Mesothelial cell of epicardium (in vitro differentiated cells): ENCODE measurements around the gene ABL2. TPM values are rescaled to one million over a fixed set of nuclear protein-coding genes. Genes with fewer than 3 reads are reported as not detected.
"Not testable (repeated sequence)": the region's sequence is repeated elsewhere in the genome, so short reads cannot be mapped to it uniquely, and the experiment has no call there.

Experiments used
- DNase-seq, 2 experiments: peaks; one replicate each; pipeline ENCODE4 v3.0.0; 2021; ENCODE audit warnings: low spot score in 2 of 2; ENCODE audit not compliant: unreplicated experiment in 2 of 2
- H3K27ac Mint-ChIP-seq: 2 replicates; pipeline ENCODE4 v1.8.0; 2021; ENCODE audit warnings: mixed read lengths
- H3K27me3 Mint-ChIP-seq: 2 replicates; pipeline ENCODE4 v1.8.0; 2021; ENCODE audit warnings: low read depth, mixed read lengths
- H3K36me3 Mint-ChIP-seq: 2 replicates; pipeline ENCODE4 v1.8.0; 2021; ENCODE audit warnings: mixed read lengths
- H3K4me1 Mint-ChIP-seq: 2 replicates; pipeline ENCODE4 v1.8.0; 2021; ENCODE audit warnings: mixed read lengths
- H3K4me3 Mint-ChIP-seq: 2 replicates; pipeline ENCODE4 v1.8.0; 2021; ENCODE audit warnings: mild to moderate bottlenecking, moderate library complexity, mixed read lengths
- H3K9me3 Mint-ChIP-seq: 2 replicates; pipeline ENCODE4 v1.8.0; 2021; ENCODE audit warnings: mixed read lengths
- total RNA-seq: library from RNA; stranded (reverse); gene quantifications from 3 replicates; pipeline ENCODE4 v1.2.1, GENCODE V29; 2021
- TF ChIP-seq, protein P1 (sequence below): fragments of 200-600 bp; sonication (generic); IDR thresholded peaks from one replicate; pipeline ENCODE4 v1.5.0; 2021; ENCODE audit warnings: antibody characterized with exemption; ENCODE audit not compliant: unreplicated experiment

The ABL2 gene
- total RNA-seq, 1 donor from 2014 or later = 23.7 TPM

DNA sequence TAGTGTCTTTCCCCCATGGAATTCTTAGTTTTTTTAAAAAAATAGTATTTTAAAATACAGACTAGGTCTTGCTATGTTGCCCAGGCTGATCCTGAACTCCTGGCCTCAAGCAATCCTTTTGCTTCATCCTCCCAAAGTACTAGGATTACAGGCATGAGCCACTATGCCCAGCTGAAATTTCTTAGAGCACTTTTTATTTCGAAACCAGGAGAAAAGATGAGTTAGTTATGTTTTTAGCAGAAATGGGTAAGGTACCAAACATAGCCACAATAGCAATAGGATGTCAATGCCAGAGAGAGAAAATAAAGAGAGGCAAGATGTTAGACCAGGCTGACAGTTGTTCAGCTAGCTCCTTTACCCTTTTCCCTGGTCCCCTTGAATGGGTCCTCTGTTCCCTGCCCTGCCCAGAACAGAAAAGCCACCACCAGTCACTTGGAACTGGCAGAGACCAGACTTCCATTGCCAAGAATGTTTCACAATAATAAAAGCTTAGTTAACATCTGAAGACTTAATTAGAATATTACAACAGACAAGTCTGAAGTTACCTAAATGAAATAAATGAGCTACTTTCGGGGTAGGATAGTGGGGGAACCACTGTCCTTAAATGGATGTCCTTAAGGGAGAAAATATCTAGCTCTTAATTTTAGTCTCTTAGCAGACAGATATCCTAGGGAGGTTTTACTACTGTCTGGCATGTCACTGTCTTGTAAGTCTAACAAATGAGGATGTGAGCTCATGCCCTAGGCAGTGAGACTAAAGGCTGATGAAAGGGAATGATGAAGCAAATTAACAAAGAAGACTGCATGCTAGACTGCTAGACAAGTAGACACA lies 54.3 kb downstream of the ABL2 start:
- DNase-seq = no peak
- no peak overlapping the region for H3K4me3 Mint-ChIP-seq
- peak overlapping the region; percentile 72 for H3K27ac Mint-ChIP-seq
- H3K9me3 Mint-ChIP-seq = no peaks in the 10 kb centered on the region
- no peaks in the 10 kb centered on the region for H3K36me3 Mint-ChIP-seq
- TF ChIP-seq, protein P1, sequence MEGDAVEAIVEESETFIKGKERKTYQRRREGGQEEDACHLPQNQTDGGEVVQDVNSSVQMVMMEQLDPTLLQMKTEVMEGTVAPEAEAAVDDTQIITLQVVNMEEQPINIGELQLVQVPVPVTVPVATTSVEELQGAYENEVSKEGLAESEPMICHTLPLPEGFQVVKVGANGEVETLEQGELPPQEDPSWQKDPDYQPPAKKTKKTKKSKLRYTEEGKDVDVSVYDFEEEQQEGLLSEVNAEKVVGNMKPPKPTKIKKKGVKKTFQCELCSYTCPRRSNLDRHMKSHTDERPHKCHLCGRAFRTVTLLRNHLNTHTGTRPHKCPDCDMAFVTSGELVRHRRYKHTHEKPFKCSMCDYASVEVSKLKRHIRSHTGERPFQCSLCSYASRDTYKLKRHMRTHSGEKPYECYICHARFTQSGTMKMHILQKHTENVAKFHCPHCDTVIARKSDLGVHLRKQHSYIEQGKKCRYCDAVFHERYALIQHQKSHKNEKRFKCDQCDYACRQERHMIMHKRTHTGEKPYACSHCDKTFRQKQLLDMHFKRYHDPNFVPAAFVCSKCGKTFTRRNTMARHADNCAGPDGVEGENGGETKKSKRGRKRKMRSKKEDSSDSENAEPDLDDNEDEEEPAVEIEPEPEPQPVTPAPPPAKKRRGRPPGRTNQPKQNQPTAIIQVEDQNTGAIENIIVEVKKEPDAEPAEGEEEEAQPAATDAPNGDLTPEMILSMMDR = no peak
- H3K4me1 Mint-ChIP-seq = peaks cover 6% of the 10 kb centered on the region
- H3K27me3 Mint-ChIP-seq = no peaks in the 10 kb centered on the region

DNA sequence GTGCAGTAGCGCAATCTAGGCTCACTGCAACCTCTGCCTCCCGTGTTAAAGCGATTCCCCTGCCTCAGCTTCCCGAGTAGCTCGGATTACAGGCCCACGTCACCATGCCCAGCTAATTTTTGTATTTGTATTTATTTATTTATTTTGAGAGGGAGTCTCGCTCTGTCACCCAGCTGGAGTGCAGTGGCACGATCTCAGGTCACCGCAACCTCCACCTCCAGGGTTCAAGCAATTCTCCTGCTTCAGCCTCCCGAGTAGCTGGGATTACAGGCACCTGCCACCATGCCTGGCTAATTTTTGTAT lies 59.1 kb downstream of the ABL2 start:
- H3K36me3 Mint-ChIP-seq, H3K4me3 Mint-ChIP-seq, H3K9me3 Mint-ChIP-seq, DNase-seq, H3K27ac Mint-ChIP-seq, H3K27me3 Mint-ChIP-seq: not testable (repeated sequence)
- H3K4me1 Mint-ChIP-seq = peaks cover 12% of the 10 kb centered on the region

DNA sequence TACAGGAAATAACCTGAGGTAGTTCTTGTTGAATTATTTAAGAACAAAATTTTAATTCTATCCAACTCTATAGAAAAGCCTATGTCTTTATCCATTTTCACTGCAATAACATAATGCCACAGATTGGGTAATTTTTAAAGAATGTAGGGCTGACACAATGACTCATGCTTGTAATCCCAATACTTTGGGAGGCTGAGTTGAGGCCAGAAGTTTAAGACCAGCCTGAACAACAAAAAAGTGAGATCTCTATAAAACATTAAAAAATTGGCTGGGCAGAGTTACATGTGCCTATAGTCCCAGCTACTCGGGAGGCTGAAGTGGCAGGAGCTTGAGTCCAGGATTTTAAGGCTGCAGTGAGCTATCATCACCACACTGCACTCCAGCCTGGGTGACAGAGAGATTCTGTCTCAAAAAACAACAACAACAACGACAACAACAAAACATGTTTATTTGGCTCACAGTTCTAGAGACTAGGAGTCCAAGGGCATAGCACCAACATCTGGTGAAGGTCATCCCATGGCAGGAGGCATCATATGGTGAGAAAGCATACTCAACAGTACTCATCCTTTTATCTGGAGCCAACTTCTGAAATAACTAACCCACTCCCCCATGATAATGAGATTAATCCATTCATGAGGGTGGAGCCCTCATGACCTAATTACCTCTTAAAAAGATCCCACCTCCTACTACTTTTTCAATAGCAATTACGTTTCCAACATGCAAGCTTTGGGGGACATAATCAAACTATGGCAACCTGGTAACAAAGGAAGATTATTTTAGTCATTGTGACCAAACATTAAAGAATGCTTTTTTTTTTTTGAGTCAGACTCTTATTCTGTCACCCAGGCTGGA lies 59.6 kb downstream of the ABL2 start:
- DNase-seq = no peak

DNA sequence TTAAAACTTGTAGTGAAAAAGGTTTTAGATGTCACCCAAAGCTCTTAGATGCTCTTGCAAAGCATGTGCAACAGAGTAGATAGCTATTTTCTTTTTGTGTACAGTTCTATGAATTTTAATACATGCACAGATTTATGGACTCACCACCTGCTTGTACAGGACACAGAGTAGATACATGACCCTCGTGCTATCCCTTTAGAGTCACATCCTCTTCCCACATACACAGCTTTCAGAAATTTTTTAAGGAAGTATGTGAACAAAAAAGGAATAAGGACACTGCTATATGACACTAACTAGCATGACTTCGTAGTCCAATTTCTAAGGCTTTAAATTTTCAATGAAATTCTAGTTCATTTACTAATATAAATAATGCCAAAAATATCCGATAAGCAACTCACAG lies 60.9 kb downstream of the ABL2 start:
- Mint-ChIP-seq H3K4me3 (no peak overlapping the region), H3K27ac (no peak overlapping the region), H3K4me1 (peaks cover 13% of the 10 kb centered on the region), H3K36me3 (no peaks in the 10 kb centered on the region), H3K27me3 (no peaks in the 10 kb centered on the region), H3K9me3 (no peaks in the 10 kb centered on the region)
- DNase-seq = no peak
- TF ChIP-seq, protein P1 = no peak

More for the DNA sequence above, 59.6 kb downstream of the ABL2 start:
- TF ChIP-seq, protein P1 = no peak
- Mint-ChIP-seq H3K36me3 (no peaks in the 10 kb centered on the region), H3K27me3 (no peaks in the 10 kb centered on the region), H3K4me1 (peaks cover 8% of the 10 kb centered on the region), H3K27ac (no peak overlapping the region), H3K4me3 (no peak overlapping the region), H3K9me3 (no peaks in the 10 kb centered on the region)

DNA sequence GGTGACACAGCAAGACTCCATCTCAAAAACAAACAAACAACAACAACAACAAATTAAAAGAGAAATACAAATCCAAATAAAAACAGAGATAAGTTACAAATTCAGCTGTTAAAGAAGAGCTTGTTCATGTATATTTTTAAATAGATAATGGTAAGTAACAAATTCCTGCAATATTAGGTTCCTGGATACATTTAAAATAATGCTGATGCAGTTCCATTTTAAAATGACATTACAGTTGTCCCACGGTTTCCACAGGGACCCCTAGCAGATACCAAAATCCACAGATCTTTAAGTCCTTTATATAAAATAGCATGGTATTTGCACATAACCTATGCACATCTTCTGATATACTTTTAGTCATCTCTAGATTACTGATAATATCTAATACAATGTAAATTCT lies 61.5 kb downstream of the ABL2 start:
- DNase-seq = no peak
- peaks cover 13% of the 10 kb centered on the region for H3K4me1 Mint-ChIP-seq
- H3K9me3 Mint-ChIP-seq = no peaks in the 10 kb centered on the region
- no peak overlapping the region for H3K27ac Mint-ChIP-seq
- TF ChIP-seq, protein P1 = no peak
- no peak overlapping the region for H3K4me3 Mint-ChIP-seq
- H3K36me3 Mint-ChIP-seq = no peaks in the 10 kb centered on the region
- no peaks in the 10 kb centered on the region for H3K27me3 Mint-ChIP-seq

DNA sequence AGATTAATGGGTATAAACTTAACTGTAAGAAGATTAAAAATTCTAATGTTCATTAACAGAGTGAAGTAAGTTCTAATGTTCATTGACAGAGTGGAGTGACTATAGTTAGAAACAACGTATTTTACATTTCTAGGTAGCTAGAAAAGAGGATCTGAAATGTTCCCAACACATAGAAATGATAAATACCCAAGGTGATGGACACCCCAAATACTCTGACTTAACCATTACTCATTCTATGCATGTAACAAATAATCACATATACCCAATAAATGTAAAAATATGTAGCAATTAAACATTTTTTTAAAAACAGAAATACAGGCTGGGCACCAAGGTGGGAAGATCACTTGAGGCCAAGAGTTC lies 62.1 kb downstream of the ABL2 start:
- H3K4me1 Mint-ChIP-seq = peaks cover 13% of the 10 kb centered on the region

More for the DNA sequence above, 62.1 kb downstream of the ABL2 start:
- no peak overlapping the region for H3K4me3 Mint-ChIP-seq
- TF ChIP-seq, protein P1 = no peak
- DNase-seq = no peak
- H3K27ac Mint-ChIP-seq = no peak overlapping the region
- no peaks in the 10 kb centered on the region for H3K36me3 Mint-ChIP-seq
- no peaks in the 10 kb centered on the region for H3K9me3 Mint-ChIP-seq
- H3K27me3 Mint-ChIP-seq = no peaks in the 10 kb centered on the region
